DND-41 (cell line): ENCODE measurements around the gene TMEM145.

Source experiments
- ATAC-seq: fragments of 200-7000 bp; cut with Tn5 transposase; 3 replicates; pipeline ENCODE4 v1.9.1; 2021; ENCODE audit warnings: low read depth; ENCODE audit not compliant: insufficient read depth
- DNase-seq: peaks from one replicate; pipeline ENCODE4 v3.0.0-alpha.2; 2020
- H2AFZ ChIP-seq: 2 replicates; pipeline ENCODE4 v1.6.0; 2012; ENCODE audit warnings: low read depth, low read length
- H3K27ac ChIP-seq: 2 replicates; pipeline ENCODE4 v1.5.1; 2012; ENCODE audit warnings: low read length, inconsistent platforms
- H3K27me3 ChIP-seq: fragments of 200-600 bp; sonication (generic); 2 replicates; pipeline ENCODE4 v1.6.0; 2012; ENCODE audit warnings: low read length, mild to moderate bottlenecking, inconsistent platforms; ENCODE audit not compliant: insufficient read depth, poor library complexity
- H3K36me3 ChIP-seq: 2 replicates; pipeline ENCODE4 v1.5.1; 2012; ENCODE audit warnings: low read length, inconsistent platforms; ENCODE audit not compliant: insufficient read depth
- H3K4me1 ChIP-seq: 2 replicates; pipeline ENCODE4 v1.5.1; 2012; ENCODE audit warnings: mild to moderate bottlenecking, low read length; ENCODE audit not compliant: insufficient read depth
- H3K4me2 ChIP-seq: 2 replicates; pipeline ENCODE4 v1.6.0; 2012; ENCODE audit warnings: mild to moderate bottlenecking, moderate library complexity, low read length, inconsistent platforms; ENCODE audit not compliant: insufficient read depth
- H3K4me3 ChIP-seq, 2 experiments: fragments of 200-600 bp in 1 of 2; shearing (Covaris generic) in 1 of 2; 2 replicates each; pipeline ENCODE4 v1.5.1; 2012 to 2016; ENCODE audit warnings: inconsistent platforms in 2 of 2, low read length in 2 of 2, mild to moderate bottlenecking in 2 of 2, low read depth in 1 of 2, moderate library complexity in 1 of 2
- H3K79me2 ChIP-seq: 2 replicates; pipeline ENCODE4 v1.6.0; 2012; ENCODE audit warnings: low read length, inconsistent platforms; ENCODE audit not compliant: insufficient read depth
- H3K9ac ChIP-seq: 2 replicates; pipeline ENCODE4 v1.6.0; 2012; ENCODE audit warnings: low read depth, mild to moderate bottlenecking, inconsistent platforms, low read length, moderate library complexity
- H3K9me3 ChIP-seq: 2 replicates; pipeline ENCODE4 v1.5.1; 2012; ENCODE audit warnings: low read length, moderate library complexity, mild to moderate bottlenecking, inconsistent platforms; ENCODE audit not compliant: insufficient read depth, severe bottlenecking
- H4K20me1 ChIP-seq: 2 replicates; pipeline ENCODE4 v1.6.0; 2012; ENCODE audit warnings: low read length; ENCODE audit not compliant: insufficient read depth
- CTCF ChIP-seq: IDR thresholded peaks from 2 replicates; pipeline ENCODE4 v1.5.1; 2012; ENCODE audit warnings: borderline replicate concordance, low read length, moderate library complexity, mild to moderate bottlenecking; ENCODE audit not compliant: poor library complexity, severe bottlenecking; ENCODE audit errors: extremely low read depth
- EZH2 ChIP-seq: IDR thresholded peaks from 3 replicates; pipeline ENCODE4 v1.6.1; 2012; ENCODE audit warnings: borderline replicate concordance, low read depth, mild to moderate bottlenecking, moderate library complexity, low read length, inconsistent platforms; ENCODE audit not compliant: severe bottlenecking

Gene TMEM145

DNA sequence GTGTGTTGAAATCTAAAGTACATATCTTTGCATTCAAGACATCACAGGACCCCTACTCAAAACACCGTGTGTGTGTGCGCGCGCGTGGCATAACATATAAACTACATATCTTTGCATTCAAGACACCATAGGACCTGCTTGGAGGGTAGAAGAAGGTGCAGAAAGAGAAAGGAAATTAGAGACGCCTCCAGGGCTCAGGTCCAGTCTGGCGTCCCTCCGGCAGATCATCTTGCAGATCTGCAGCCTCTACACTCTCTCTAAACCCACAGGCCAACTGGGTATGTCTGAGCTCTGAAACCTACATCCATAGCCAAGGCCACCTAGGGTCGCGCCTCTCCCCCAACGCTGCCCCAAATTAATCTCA is 10.0 kb upstream of the TMEM145 start:
- DNase-seq, result no peak
- Histone ChIP-seq H3K79me2 (peaks cover 15% of the 10 kb centered on the region), H3K4me1 (peaks cover 29% of the 10 kb centered on the region), H3K36me3 (peaks cover 7% of the 10 kb centered on the region), H3K4me2 (peak overlapping the region; percentile 96), H4K20me1 (no peaks in the 10 kb centered on the region), H3K9me3 (no peaks in the 10 kb centered on the region), H3K9ac (peak overlapping the region; percentile 91), H3K27me3 (no peaks in the 10 kb centered on the region), H3K27ac (peak overlapping the region; percentile 91), H2AFZ (peak overlapping the region; percentile 100), H3K4me3 (peak overlapping the region in 1 of 2 experiments; percentile 96; a peak in 2 of 4 replicates)
- no peak for ATAC-seq
- TF ChIP-seq CTCF (no peak), EZH2 (no peak)

- TF ChIP-seq EZH2 (no peak), CTCF (no peak)
- Histone ChIP-seq H3K4me2 (no peak overlapping the region), H3K27ac (no peak overlapping the region), H3K4me1 (peaks cover 29% of the 10 kb centered on the region), H3K9ac (no peak overlapping the region), H4K20me1 (no peaks in the 10 kb centered on the region), H3K9me3 (no peaks in the 10 kb centered on the region), H3K4me3 (no peak overlapping the region), H3K27me3 (no peaks in the 10 kb centered on the region), H3K79me2 (peaks cover 15% of the 10 kb centered on the region), H2AFZ (peak overlapping the region; percentile 100; the same call in 1 of the 2 replicates), H3K36me3 (peaks cover 7% of the 10 kb centered on the region)
- no peak for ATAC-seq
- DNase-seq, result no peak
Measured at GRCh38 chr19:42303876-42304275, 9.2 kb upstream of the TMEM145 start.

DNA sequence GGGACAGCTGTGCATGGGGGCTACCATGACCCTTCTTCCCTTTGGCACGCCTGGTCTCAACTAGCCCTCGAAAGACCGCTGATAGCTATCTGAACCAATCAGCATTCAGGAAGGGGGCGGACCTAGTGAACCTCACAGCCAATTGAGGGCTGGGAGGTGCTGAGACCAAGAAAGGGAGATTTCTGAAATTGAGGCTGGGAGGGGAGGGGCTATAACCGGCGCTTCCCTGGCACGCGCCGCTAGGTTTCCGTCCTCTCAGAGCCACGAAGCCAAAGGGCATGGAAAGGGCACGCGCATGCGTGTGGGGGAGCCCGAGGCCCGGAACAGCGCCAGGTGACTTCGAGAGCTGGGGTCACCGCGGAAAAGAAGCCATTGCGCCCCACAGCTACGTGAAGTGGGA is 6.5 kb upstream of the TMEM145 start:
- Histone ChIP-seq H3K4me3 (no peak overlapping the region), H4K20me1 (no peaks in the 10 kb centered on the region), H3K4me2 (no peak overlapping the region), H3K27ac (no peak overlapping the region), H2AFZ (no peak overlapping the region), H3K4me1 (peaks cover 19% of the 10 kb centered on the region), H3K9ac (no peak overlapping the region), H3K36me3 (no peaks in the 10 kb centered on the region), H3K27me3 (no peaks in the 10 kb centered on the region), H3K9me3 (no peaks in the 10 kb centered on the region), H3K79me2 (peaks cover 7% of the 10 kb centered on the region)
- no peak for ATAC-seq
- no peak for TF ChIP-seq EZH2
- no peak for TF ChIP-seq CTCF
- no peak for DNase-seq

DNA sequence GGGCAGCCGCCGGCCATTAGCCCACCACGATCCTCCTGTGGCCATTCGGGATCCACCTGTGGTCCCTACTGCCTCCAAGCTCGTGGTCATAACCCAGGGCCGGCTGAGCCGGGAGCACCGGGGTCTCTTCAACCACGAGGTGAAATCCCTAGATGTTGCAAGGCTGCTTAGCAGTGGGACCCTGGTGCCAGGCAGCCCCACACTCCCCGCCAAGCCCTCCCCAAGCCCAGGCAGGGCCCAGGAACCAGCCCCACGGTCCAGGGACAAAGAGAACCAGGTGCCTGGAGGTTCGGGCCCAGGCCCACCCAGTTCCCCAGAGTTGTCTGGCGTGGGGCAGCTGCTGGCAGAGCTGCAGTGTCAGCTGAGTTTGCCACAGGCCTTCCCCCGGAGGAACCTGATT is 3.4 kb upstream of the TMEM145 start:
- peaks cover 16% of the 10 kb centered on the region for H3K4me1 ChIP-seq
- DNase-seq (no peak), ATAC-seq (no peak)
- peaks cover 29% of the 10 kb centered on the region for H3K27me3 ChIP-seq
- no peak overlapping the region for H3K9ac ChIP-seq
- no peak overlapping the region for H3K4me2 ChIP-seq
- H2AFZ ChIP-seq, result no peak overlapping the region
- no peaks in the 10 kb centered on the region for H3K79me2 ChIP-seq
- TF ChIP-seq EZH2, result no peak
- no peak for TF ChIP-seq CTCF
- H3K36me3 ChIP-seq, result no peaks in the 10 kb centered on the region
- no peaks in the 10 kb centered on the region for H3K9me3 ChIP-seq
- H4K20me1 ChIP-seq, result peaks cover 3% of the 10 kb centered on the region
- no peak overlapping the region for H3K27ac ChIP-seq
- no peak overlapping the region for H3K4me3 ChIP-seq
